ENCODE data around the gene AIF1L.

GRCh38 chr9:131146186-131146585 lies 49.9 kb downstream of the AIF1L start:
- TF ChIP-seq TEAD1 (CRISPR knock-in tag; IDR thresholded peaks at IDR 0.05): no peak
- no peak for TF ChIP-seq MAX (CRISPR knock-in tag; IDR thresholded peaks at IDR 0.05)
- TF ChIP-seq ZNF121 (CRISPR knock-in tag; IDR thresholded peaks at IDR 0.05): no peak
- no peak for TF ChIP-seq CBFB (CRISPR knock-in tag; IDR thresholded peaks at IDR 0.05; ENCODE audit: low read depth)
- no peak for TF ChIP-seq SOX15 (CRISPR knock-in tag; IDR thresholded peaks at IDR 0.05)
- TF ChIP-seq ZNF281 (CRISPR knock-in tag; IDR thresholded peaks at IDR 0.05): no peak
- TF ChIP-seq CTCF (IDR thresholded peaks at IDR 0.05): no peak
- no peak for TF ChIP-seq PRRX2 (CRISPR knock-in tag; IDR thresholded peaks at IDR 0.05)
- TF ChIP-seq TCF7 (CRISPR knock-in tag; IDR thresholded peaks at IDR 0.05; ENCODE audit: low read depth): no peak
- TF ChIP-seq ZNF232 (CRISPR knock-in tag; IDR thresholded peaks at IDR 0.05): no peak
